Endothelial cell of umbilical vein (primary cell): ENCODE results near the gene ULK4.

ENCODE experiments used
- EZH2 ChIP-seq: IDR thresholded peaks from 2 replicates; pipeline ENCODE4 v1.6.1; 2012; ENCODE audit warnings: borderline replicate concordance, low read depth, mild to moderate bottlenecking, moderate library complexity, low read length, inconsistent platforms; ENCODE audit not compliant: severe bottlenecking
- GATA2 ChIP-seq: IDR thresholded peaks from 2 replicates; pipeline ENCODE4 v1.7.0; 2011; ENCODE audit warnings: low read depth, mild to moderate bottlenecking, moderate library complexity, mixed read lengths, low read length; ENCODE audit not compliant: insufficient read length, insufficient read depth
- JUN ChIP-seq: IDR thresholded peaks from 2 replicates; pipeline ENCODE4 v1.6.1; 2011; ENCODE audit warnings: borderline replicate concordance, low read depth; ENCODE audit not compliant: insufficient read length, insufficient read depth
- POLR2A ChIP-seq: IDR thresholded peaks from 2 replicates; pipeline ENCODE4 v1.6.1; 2012; ENCODE audit warnings: low read depth, mild to moderate bottlenecking, control low read depth, low read length
- POLR2AphosphoS5 ChIP-seq: IDR thresholded peaks from 2 replicates; pipeline ENCODE4 v1.6.1; 2012; ENCODE audit warnings: low read depth, mild to moderate bottlenecking, control low read depth, low read length, moderate library complexity; ENCODE audit not compliant: insufficient read depth
- TF ChIP-seq, protein P1 (sequence below), 2 donors: IDR thresholded peaks; 1 replicate in 1 of 2; 2 replicates in 1 of 2; pipeline ENCODE4 v1.5.1; 2011; ENCODE audit warnings: low read length in 2 of 2, mild to moderate bottlenecking in 2 of 2, moderate library complexity in 2 of 2, control low read depth in 1 of 2, inconsistent platforms in 1 of 2, low read depth in 1 of 2; ENCODE audit not compliant: insufficient read depth in 1 of 2; ENCODE audit errors: extremely low read depth in 1 of 2
- TF ChIP-seq, protein P2 (sequence below): IDR thresholded peaks from 2 replicates; pipeline ENCODE4 v1.6.1; 2011; ENCODE audit not compliant: insufficient read depth, insufficient read length

DNA sequence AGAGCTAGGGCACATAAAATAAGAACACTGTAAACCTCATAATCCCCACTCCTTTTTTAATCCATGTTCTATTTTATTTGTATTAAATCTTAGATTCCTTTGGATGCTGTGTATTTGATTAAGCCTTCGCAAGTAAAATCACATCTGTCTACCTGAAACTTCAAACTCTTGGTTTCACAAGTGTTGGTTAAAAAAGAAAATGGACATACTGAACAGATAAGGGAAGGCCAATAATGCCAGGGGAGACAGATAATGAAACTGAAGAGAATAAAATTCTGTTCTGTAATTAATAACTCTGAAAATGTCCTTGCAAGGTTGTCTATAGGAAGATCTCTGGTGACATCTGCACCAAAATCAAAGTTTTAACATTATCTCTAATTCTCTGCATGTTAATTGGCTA is 114.2 kb downstream of the ULK4 start:
- TF ChIP-seq, protein P1, sequence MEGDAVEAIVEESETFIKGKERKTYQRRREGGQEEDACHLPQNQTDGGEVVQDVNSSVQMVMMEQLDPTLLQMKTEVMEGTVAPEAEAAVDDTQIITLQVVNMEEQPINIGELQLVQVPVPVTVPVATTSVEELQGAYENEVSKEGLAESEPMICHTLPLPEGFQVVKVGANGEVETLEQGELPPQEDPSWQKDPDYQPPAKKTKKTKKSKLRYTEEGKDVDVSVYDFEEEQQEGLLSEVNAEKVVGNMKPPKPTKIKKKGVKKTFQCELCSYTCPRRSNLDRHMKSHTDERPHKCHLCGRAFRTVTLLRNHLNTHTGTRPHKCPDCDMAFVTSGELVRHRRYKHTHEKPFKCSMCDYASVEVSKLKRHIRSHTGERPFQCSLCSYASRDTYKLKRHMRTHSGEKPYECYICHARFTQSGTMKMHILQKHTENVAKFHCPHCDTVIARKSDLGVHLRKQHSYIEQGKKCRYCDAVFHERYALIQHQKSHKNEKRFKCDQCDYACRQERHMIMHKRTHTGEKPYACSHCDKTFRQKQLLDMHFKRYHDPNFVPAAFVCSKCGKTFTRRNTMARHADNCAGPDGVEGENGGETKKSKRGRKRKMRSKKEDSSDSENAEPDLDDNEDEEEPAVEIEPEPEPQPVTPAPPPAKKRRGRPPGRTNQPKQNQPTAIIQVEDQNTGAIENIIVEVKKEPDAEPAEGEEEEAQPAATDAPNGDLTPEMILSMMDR (IDR thresholded peaks at IDR 0.05; ENCODE audit: extremely low read depth in 1 of 2, insufficient read depth in 1 of 2, low read depth in 1 of 2, low read length in 2 of 2): no peak
- TF ChIP-seq POLR2AphosphoS5 (no peak), POLR2A (no peak), JUN (no peak), GATA2 (no peak), EZH2 (no peak)
- TF ChIP-seq, protein P2, sequence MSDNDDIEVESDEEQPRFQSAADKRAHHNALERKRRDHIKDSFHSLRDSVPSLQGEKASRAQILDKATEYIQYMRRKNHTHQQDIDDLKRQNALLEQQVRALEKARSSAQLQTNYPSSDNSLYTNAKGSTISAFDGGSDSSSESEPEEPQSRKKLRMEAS: no peak
